ENCODE data around the gene DYRK1B.
"Not testable (repeated sequence)": the region's sequence is repeated elsewhere in the genome, so short reads cannot be mapped to it uniquely, and the experiment has no call there.

DYRK1B gene

GRCh38 chr19:39813264-39813993, 20.5 kb downstream of the DYRK1B start:
- FAIRE-seq (peak; percentile 54), DNase-seq (ENCODE audit: insufficient read length, low spot score) (no peak)
- no peak for TF ChIP-seq SPI1 (IDR thresholded peaks at IDR 0.05; ENCODE audit: low read depth, low read length)
- no peak for TF ChIP-seq POLR2A (IDR thresholded peaks at IDR 0.05; ENCODE audit: low read depth, low read length)
- no peak for TF ChIP-seq POU2F2 (IDR thresholded peaks at IDR 0.05; ENCODE audit: low read depth, low read length)
- no peak for TF ChIP-seq POLR2AphosphoS5 (IDR thresholded peaks at IDR 0.05; ENCODE audit: low read depth, low read length)
- TF ChIP-seq PAX5 (IDR thresholded peaks at IDR 0.05; ENCODE audit: insufficient read depth, low read length, severe bottlenecking) = no peak
- no peak for TF ChIP-seq TAF1 (IDR thresholded peaks at IDR 0.05; ENCODE audit: low read depth, low read length)

- FAIRE-seq (no peak), DNase-seq (ENCODE audit: insufficient read length, low spot score) (no peak)
- TF ChIP-seq TAF1 (IDR thresholded peaks at IDR 0.05; ENCODE audit: low read depth, low read length) (no peak), PAX5 (IDR thresholded peaks at IDR 0.05; ENCODE audit: insufficient read depth, low read length, severe bottlenecking) (no peak), SPI1 (IDR thresholded peaks at IDR 0.05; ENCODE audit: low read depth, low read length) (no peak), POU2F2 (IDR thresholded peaks at IDR 0.05; ENCODE audit: low read depth, low read length) (no peak), POLR2A (IDR thresholded peaks at IDR 0.05; ENCODE audit: low read depth, low read length) (no peak)
Observed at GRCh38 chr19:39811064-39811463, 22.9 kb downstream of the DYRK1B start.

GRCh38 chr19:39810424-39810823, 23.5 kb downstream of the DYRK1B start:
- DNase-seq (ENCODE audit: insufficient read length, low spot score) = no peak
- TF ChIP-seq POU2F2 (IDR thresholded peaks at IDR 0.05; ENCODE audit: low read depth, low read length) = no peak
- no peak for FAIRE-seq

- FAIRE-seq (no peak), DNase-seq (ENCODE audit: insufficient read length, low spot score) (no peak)
- TF ChIP-seq SPI1 (IDR thresholded peaks at IDR 0.05; ENCODE audit: low read depth, low read length) = no peak
- TF ChIP-seq POLR2AphosphoS5 (IDR thresholded peaks at IDR 0.05; ENCODE audit: low read depth, low read length) = no peak
- TF ChIP-seq PAX5 (IDR thresholded peaks at IDR 0.05; ENCODE audit: insufficient read depth, low read length, severe bottlenecking) = no peak
- no peak for TF ChIP-seq TAF1 (IDR thresholded peaks at IDR 0.05; ENCODE audit: low read depth, low read length)
- no peak for TF ChIP-seq POLR2A (IDR thresholded peaks at IDR 0.05; ENCODE audit: low read depth, low read length)
- no peak for TF ChIP-seq POU2F2 (IDR thresholded peaks at IDR 0.05; ENCODE audit: low read depth, low read length)
Observed at GRCh38 chr19:39809368-39809767, 24.6 kb downstream of the DYRK1B start.

GRCh38 chr19:39808688-39809087, 25.3 kb downstream of the DYRK1B start:
- not testable (repeated sequence) for DNase-seq (ENCODE audit: insufficient read length, low spot score); FAIRE-seq

GRCh38 chr19:39807846-39808364, 26.1 kb downstream of the DYRK1B start:
- no peak for TF ChIP-seq PAX5 (IDR thresholded peaks at IDR 0.05; ENCODE audit: insufficient read depth, low read length, severe bottlenecking)
- no peak for TF ChIP-seq SPI1 (IDR thresholded peaks at IDR 0.05; ENCODE audit: low read depth, low read length)
- TF ChIP-seq TAF1 (IDR thresholded peaks at IDR 0.05; ENCODE audit: low read depth, low read length) = no peak
- no peak for TF ChIP-seq POU2F2 (IDR thresholded peaks at IDR 0.05; ENCODE audit: low read depth, low read length)
- TF ChIP-seq POLR2A (IDR thresholded peaks at IDR 0.05; ENCODE audit: low read depth, low read length) = no peak
- no peak for TF ChIP-seq POLR2AphosphoS5 (IDR thresholded peaks at IDR 0.05; ENCODE audit: low read depth, low read length)
- DNase-seq (ENCODE audit: insufficient read length, low spot score) (no peak), FAIRE-seq (no peak)

- TF ChIP-seq POLR2AphosphoS5 (IDR thresholded peaks at IDR 0.05; ENCODE audit: low read depth, low read length) (no peak), POU2F2 (IDR thresholded peaks at IDR 0.05; ENCODE audit: low read depth, low read length) (no peak)
- DNase-seq (ENCODE audit: insufficient read length, low spot score) = no peak
- FAIRE-seq = no peak
Observed at GRCh38 chr19:39805104-39805503, 28.9 kb downstream of the DYRK1B start.

- no peak for FAIRE-seq
- TF ChIP-seq SPI1 (IDR thresholded peaks at IDR 0.05; ENCODE audit: low read depth, low read length) (no peak), PAX5 (IDR thresholded peaks at IDR 0.05; ENCODE audit: insufficient read depth, low read length, severe bottlenecking) (no peak), POLR2A (IDR thresholded peaks at IDR 0.05; ENCODE audit: low read depth, low read length) (no peak), POU2F2 (IDR thresholded peaks at IDR 0.05; ENCODE audit: low read depth, low read length) (no peak), TAF1 (IDR thresholded peaks at IDR 0.05; ENCODE audit: low read depth, low read length) (no peak), POLR2AphosphoS5 (IDR thresholded peaks at IDR 0.05; ENCODE audit: low read depth, low read length) (no peak)
- DNase-seq (ENCODE audit: insufficient read length, low spot score) = no peak
Observed at GRCh38 chr19:39802958-39803357, 31.0 kb downstream of the DYRK1B start.

GRCh38 chr19:39797083-39797482, 36.9 kb downstream of the DYRK1B start:
- DNase-seq (ENCODE audit: insufficient read length, low spot score) = no peak
- no peak for FAIRE-seq
- no peak for TF ChIP-seq TAF1 (IDR thresholded peaks at IDR 0.05; ENCODE audit: low read depth, low read length)
- TF ChIP-seq SPI1 (IDR thresholded peaks at IDR 0.05; ENCODE audit: low read depth, low read length) = no peak
- TF ChIP-seq POU2F2 (IDR thresholded peaks at IDR 0.05; ENCODE audit: low read depth, low read length) = no peak
- TF ChIP-seq POLR2AphosphoS5 (IDR thresholded peaks at IDR 0.05; ENCODE audit: low read depth, low read length) = no peak
- no peak for TF ChIP-seq PAX5 (IDR thresholded peaks at IDR 0.05; ENCODE audit: insufficient read depth, low read length, severe bottlenecking)

- DNase-seq (ENCODE audit: insufficient read length, low spot score) = no peak
- no peak for TF ChIP-seq SPI1 (IDR thresholded peaks at IDR 0.05; ENCODE audit: low read depth, low read length)
- peak; percentile 72; the same call in 1 of the 2 replicates for TF ChIP-seq POLR2A (IDR thresholded peaks at IDR 0.05; ENCODE audit: low read depth, low read length)
- peak; percentile 68; the same call in 1 of the 2 replicates for TF ChIP-seq POLR2AphosphoS5 (IDR thresholded peaks at IDR 0.05; ENCODE audit: low read depth, low read length)
- TF ChIP-seq TAF1 (IDR thresholded peaks at IDR 0.05; ENCODE audit: low read depth, low read length) = no peak
- peak; percentile 40; the same call in 1 of the 2 replicates for TF ChIP-seq POU2F2 (IDR thresholded peaks at IDR 0.05; ENCODE audit: low read depth, low read length)
- no peak for TF ChIP-seq PAX5 (IDR thresholded peaks at IDR 0.05; ENCODE audit: insufficient read depth, low read length, severe bottlenecking)
- FAIRE-seq = peak; percentile 13
Observed at GRCh38 chr19:39796000-39796498, 37.9 kb downstream of the DYRK1B start.
